Fibroblast of mammary gland (primary cell): ENCODE measurements around the gene FCMR.

Source experiments
- DNase-seq: peaks from one replicate; pipeline ENCODE4 v3.0.0-alpha.2; 2010; ENCODE audit warnings: low read depth
- H3K4me3 ChIP-seq: 2 replicates; pipeline ENCODE4 v1.5.1; 2011; ENCODE audit warnings: low read depth, mild to moderate bottlenecking, low read length, moderate library complexity; ENCODE audit not compliant: control insufficient read depth
- CTCF ChIP-seq: conservative IDR thresholded peaks from 2 replicates; pipeline ENCODE4 v1.5.1; 2011; ENCODE audit warnings: low read depth, low read length, inconsistent platforms; ENCODE audit not compliant: control insufficient read depth, insufficient read depth

The FCMR gene

GRCh38 chr1:206935491-206936067 is 13.8 kb upstream of the FCMR start:
- H3K4me3 ChIP-seq = no peak overlapping the region
- TF ChIP-seq CTCF = peak; percentile 46
- DNase-seq = peak; percentile 19

- no peak for DNase-seq
- TF ChIP-seq CTCF = peak; percentile 55
- H3K4me3 ChIP-seq = no peak overlapping the region
Measured at GRCh38 chr1:206933333-206933945, 11.7 kb upstream of the FCMR start.

GRCh38 chr1:206932177-206932576 is 10.4 kb upstream of the FCMR start:
- TF ChIP-seq CTCF = no peak
- no peak for DNase-seq
- H3K4me3 ChIP-seq = no peak overlapping the region

- no peak overlapping the region for H3K4me3 ChIP-seq
- no peak for DNase-seq
- no peak for TF ChIP-seq CTCF
Measured at GRCh38 chr1:206931709-206932108, 10.0 kb upstream of the FCMR start.

- H3K4me3 ChIP-seq = no peak overlapping the region
- DNase-seq = no peak
- TF ChIP-seq CTCF = no peak
Measured at GRCh38 chr1:206930210-206930798, 8.6 kb upstream of the FCMR start.

- no peak overlapping the region for H3K4me3 ChIP-seq
- DNase-seq = no peak
- no peak for TF ChIP-seq CTCF
Measured at GRCh38 chr1:206929524-206929923, 7.8 kb upstream of the FCMR start.

DNA sequence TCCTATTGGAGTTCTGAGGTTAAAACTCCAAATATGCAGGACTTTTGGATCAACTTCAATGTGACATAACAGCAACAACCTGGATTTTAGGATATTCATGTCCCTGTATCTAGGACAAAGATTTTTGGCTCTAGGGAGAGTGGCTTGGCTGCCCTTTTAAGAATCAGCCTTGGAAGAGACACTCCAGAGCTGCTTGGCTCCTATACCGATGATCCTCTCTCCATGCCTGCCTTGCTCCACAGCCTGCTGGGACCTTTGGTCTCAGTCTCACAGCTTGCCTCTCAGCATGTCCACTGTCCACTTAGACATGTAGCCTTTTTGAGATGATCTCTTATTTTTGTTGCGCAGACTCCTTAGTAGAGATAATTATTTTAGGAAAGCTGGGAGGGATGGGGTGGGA is 4.5 kb upstream of the FCMR start:
- H3K4me3 ChIP-seq = no peak overlapping the region
- DNase-seq = no peak
- TF ChIP-seq CTCF = no peak
